CD4-positive, CD25-positive, alpha-beta regulatory T cell (primary cell): ENCODE results near the gene IL22RA2. TPM values are rescaled to one million over a fixed set of nuclear protein-coding genes. Genes with fewer than 3 reads are reported as not detected.

Experiments
- ATAC-seq, 2 donors: fragments of 150-1000 bp; cut with Tn5 transposase; one replicate each; pipeline ENCODE4 v1.10.0; 2021; ENCODE audit warnings: low read depth in 2 of 2, moderate number of reproducible peaks in 2 of 2, moderate library complexity in 1 of 2
- DNase-seq, 3 donors: peaks; one replicate each; pipeline versions ENCODE4 v3.0.0 to v3.0.0-alpha.2; 2012 to 2022; ENCODE audit warnings: mixed read lengths in 1 of 3
- H3K27ac ChIP-seq: one replicate; pipeline ENCODE4 v1.7.0; 2013; ENCODE audit warnings: mild to moderate bottlenecking, low read length; ENCODE audit not compliant: insufficient read depth, poor library complexity, severe bottlenecking
- H3K27me3 ChIP-seq: one replicate; pipeline ENCODE4 v1.7.0; 2013; ENCODE audit warnings: low read length; ENCODE audit not compliant: control insufficient read depth, insufficient read depth
- H3K36me3 ChIP-seq: one replicate; pipeline ENCODE4 v1.7.0; 2013; ENCODE audit warnings: mild to moderate bottlenecking, low read length, moderate library complexity; ENCODE audit not compliant: control insufficient read depth, insufficient read depth
- H3K4me1 ChIP-seq: 2 replicates; pipeline ENCODE4 v1.7.0; 2013; ENCODE audit warnings: mild to moderate bottlenecking, low read length; ENCODE audit not compliant: insufficient read depth, control insufficient read depth, poor library complexity, severe bottlenecking
- H3K4me3 ChIP-seq: one replicate; pipeline ENCODE4 v1.7.0; 2013; ENCODE audit warnings: low read depth, mild to moderate bottlenecking, low read length, moderate library complexity
- H3K9me3 ChIP-seq, 2 experiments: 1 replicate in 1 of 2; 2 replicates in 1 of 2; pipeline ENCODE4 v1.7.0; 2013; ENCODE audit warnings: low read length in 2 of 2, mild to moderate bottlenecking in 1 of 2, moderate library complexity in 1 of 2; ENCODE audit not compliant: control insufficient read depth in 2 of 2
- H3K27ac Mint-ChIP-seq, 3 donors: one replicate each; pipeline ENCODE4 v1.8.0; 2020 to 2022; ENCODE audit warnings: mild to moderate bottlenecking in 3 of 3, mixed read lengths in 3 of 3, moderate library complexity in 2 of 3
- H3K27me3 Mint-ChIP-seq: one replicate; pipeline ENCODE4 v1.8.0; 2022; ENCODE audit warnings: mild to moderate bottlenecking, mixed read lengths
- H3K36me3 Mint-ChIP-seq: one replicate; pipeline ENCODE4 v1.8.0; 2020; ENCODE audit warnings: mixed read lengths
- H3K4me1 Mint-ChIP-seq, 4 donors: one replicate each; pipeline ENCODE4 v1.8.0; 2020 to 2022; ENCODE audit warnings: mixed read lengths in 4 of 4, mild to moderate bottlenecking in 1 of 4
- H3K4me3 Mint-ChIP-seq, 4 donors: one replicate each; pipeline ENCODE4 v1.8.0; 2020 to 2022; ENCODE audit warnings: mild to moderate bottlenecking in 4 of 4, mixed read lengths in 4 of 4, moderate library complexity in 3 of 4
- H3K9me3 Mint-ChIP-seq, 7 donors: one replicate each; pipeline ENCODE4 v1.8.0; 2020 to 2022; ENCODE audit warnings: mixed read lengths in 7 of 7, mild to moderate bottlenecking in 3 of 7, moderate library complexity in 2 of 7
- polyA plus RNA-seq, 4 donors: library from polyadenylated mRNA; unstranded; fragments of 300-500 nt; fragmentation: Illumina TruSeq; gene quantifications; one replicate each; pipeline ENCODE4 v1.2.3, GENCODE V29; 2021
- total RNA-seq: library from RNA; stranded (reverse); gene quantifications from one replicate; pipeline ENCODE4 v1.2.3, GENCODE V29; 2022

IL22RA2 gene
- total and polyA plus RNA-seq, 5 donors from 2014 or later: not detected

DNA sequence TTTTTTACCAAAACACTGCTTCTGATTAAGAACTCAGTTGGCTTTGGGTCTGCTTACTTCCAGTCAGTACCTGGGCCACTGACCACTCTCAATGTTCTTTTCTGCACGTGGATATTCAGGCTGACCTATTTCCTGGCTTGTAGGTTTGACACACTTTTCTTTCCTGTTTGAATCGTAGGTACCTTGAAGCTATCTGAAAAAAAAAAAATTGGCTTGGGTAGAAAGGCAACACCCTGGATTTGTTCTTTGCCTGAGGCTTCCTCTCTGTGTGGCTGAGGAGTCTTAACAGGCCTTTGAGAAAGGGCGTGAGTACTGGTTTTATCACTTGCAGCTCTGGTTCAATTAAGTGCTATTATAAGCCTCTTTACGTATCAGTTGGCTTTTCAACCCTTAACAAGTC is 68.1 kb downstream of the IL22RA2 start:
- Mint-ChIP-seq H3K9me3 (peaks cover 0 to 6% (median 2%) of the 10 kb centered on the region in 7 donors), H3K4me3 (no peak overlapping the region), H3K27ac (no peak overlapping the region), H3K27me3 (peaks cover 22% of the 10 kb centered on the region), H3K36me3 (no peaks in the 10 kb centered on the region), H3K4me1 (peaks cover 0 to 5% (median 0%) of the 10 kb centered on the region in 4 donors)
- Histone ChIP-seq H3K27me3 (peaks cover 2% of the 10 kb centered on the region), H3K36me3 (no peaks in the 10 kb centered on the region), H3K4me3 (no peak overlapping the region), H3K4me1 (no peaks in the 10 kb centered on the region), H3K27ac (no peak overlapping the region), H3K9me3 (no peaks in the 10 kb centered on the region)
- no peak for DNase-seq
- ATAC-seq: no peak

DNA sequence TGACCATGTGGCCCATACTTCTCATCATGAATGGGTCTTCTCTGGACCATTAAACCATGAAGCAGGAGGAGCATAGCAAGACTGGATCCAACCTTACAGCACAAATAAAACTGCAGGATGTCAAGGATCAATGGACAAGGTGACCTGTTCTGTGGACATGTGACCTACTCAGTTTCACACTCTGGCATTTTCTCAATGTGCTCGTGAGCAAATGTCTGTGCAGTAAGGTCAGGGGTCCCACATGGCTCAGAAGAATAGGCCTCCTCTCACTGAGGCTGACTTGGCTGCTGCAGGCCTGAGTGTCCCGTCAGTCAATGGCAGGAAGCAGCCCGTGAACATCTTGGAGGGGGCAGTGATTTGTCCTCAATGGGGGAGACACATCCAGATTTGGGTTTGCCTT is 68.5 kb downstream of the IL22RA2 start:
- Histone ChIP-seq H3K27ac (no peak overlapping the region), H3K36me3 (no peaks in the 10 kb centered on the region), H3K4me1 (no peaks in the 10 kb centered on the region), H3K9me3 (no peaks in the 10 kb centered on the region), H3K4me3 (no peak overlapping the region), H3K27me3 (peaks cover 2% of the 10 kb centered on the region)
- Mint-ChIP-seq H3K4me3 (no peak overlapping the region), H3K36me3 (no peaks in the 10 kb centered on the region), H3K27ac (no peak overlapping the region), H3K4me1 (peaks cover 0 to 5% (median 0%) of the 10 kb centered on the region in 4 donors), H3K27me3 (peaks cover 22% of the 10 kb centered on the region), H3K9me3 (peaks cover 0 to 6% (median 2%) of the 10 kb centered on the region in 7 donors)
- no peak for DNase-seq
- ATAC-seq: no peak

DNA sequence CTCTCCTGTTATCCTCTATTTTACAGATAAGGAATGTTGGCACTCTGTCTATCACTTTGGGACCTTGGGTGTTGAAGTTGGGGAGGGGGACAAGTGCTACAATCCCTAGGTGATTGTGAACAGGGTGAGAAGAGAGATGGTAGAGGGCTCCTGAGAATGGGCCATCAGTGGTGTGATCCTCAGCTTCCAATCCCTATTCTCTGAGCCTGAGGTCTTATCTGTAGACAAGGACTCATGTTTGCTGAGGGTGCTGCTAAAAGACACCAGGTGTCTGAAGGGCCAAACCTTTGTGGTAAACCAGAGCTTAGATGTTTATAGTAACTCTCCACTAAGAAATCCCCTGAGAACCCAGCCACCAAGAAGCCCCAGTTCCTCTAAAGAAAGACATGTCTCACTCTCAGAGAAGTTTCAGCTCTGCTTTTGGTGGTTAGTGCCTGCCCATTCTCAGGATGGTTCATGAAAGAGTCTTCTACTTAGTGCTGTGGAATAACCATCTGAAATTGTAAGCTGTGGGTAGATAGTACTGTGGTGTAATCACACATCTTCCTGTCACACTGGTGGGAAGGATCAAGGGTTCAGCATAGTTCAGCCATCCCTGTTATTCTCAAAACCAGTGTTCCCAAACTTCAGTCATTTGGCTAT is 70.5 kb downstream of the IL22RA2 start:
- no peak overlapping the region for H3K27ac Mint-ChIP-seq
- peaks cover 19% of the 10 kb centered on the region for H3K27me3 Mint-ChIP-seq
- Histone ChIP-seq H3K4me1 (no peaks in the 10 kb centered on the region), H3K27me3 (peaks cover 2% of the 10 kb centered on the region), H3K27ac (no peak overlapping the region), H3K4me3 (no peak overlapping the region), H3K36me3 (no peaks in the 10 kb centered on the region), H3K9me3 (no peaks in the 10 kb centered on the region)
- no peak overlapping the region for H3K4me3 Mint-ChIP-seq
- H3K36me3 Mint-ChIP-seq: no peaks in the 10 kb centered on the region
- peak; percentile 55 to 59 for ATAC-seq
- peaks cover 0 to 5% (median 0%) of the 10 kb centered on the region in 4 donors for H3K4me1 Mint-ChIP-seq
- peaks cover 0 to 4% (median 0%) of the 10 kb centered on the region in 7 donors for H3K9me3 Mint-ChIP-seq
- no peak for DNase-seq

DNA sequence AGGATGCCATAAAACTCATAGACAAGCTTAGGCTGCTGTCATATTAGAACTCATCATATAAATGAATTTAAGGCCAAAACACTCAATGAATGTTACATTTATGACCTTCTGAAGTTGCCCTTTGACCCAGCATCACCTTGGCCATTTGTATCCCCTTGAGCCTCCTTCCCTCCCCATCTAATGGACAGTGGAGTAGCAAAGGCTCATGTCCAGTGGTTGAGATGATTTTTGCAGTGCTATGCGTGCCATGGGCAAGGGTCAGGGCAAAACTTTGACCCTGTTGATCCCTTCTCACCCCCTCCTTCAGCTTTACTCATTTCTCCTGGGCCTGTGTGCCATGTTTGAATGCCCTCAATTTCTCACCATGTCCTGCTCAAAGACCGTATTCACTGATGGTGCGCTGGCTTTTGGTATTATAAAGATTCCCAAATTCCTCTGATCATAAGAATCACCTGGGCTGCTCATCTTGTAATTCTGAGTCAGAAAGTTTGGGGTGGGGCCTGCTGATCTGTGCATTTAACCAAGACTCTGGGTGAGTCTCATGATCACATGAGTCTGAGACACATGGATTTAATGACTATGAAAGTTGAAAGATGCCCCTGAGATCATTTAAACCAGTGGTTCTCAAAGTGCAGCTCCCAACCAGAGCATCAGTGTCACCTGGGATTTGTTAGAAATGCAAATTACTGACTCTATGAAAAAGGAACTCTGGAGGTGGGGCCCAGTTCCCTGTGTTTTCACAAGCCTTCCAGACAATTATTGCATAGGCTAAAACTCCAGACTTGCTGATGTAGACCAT is 71.2 kb downstream of the IL22RA2 start:
- no peak overlapping the region for H3K27ac ChIP-seq
- DNase-seq (no peak), ATAC-seq (peak; percentile 32 to 36)
- H3K36me3 Mint-ChIP-seq: no peaks in the 10 kb centered on the region
- peaks cover 19% of the 10 kb centered on the region for H3K27me3 Mint-ChIP-seq
- peaks cover 0 to 5% (median 0%) of the 10 kb centered on the region in 4 donors for H3K4me1 Mint-ChIP-seq
- H3K27ac Mint-ChIP-seq: no peak overlapping the region
- peaks cover 0 to 4% (median 0%) of the 10 kb centered on the region in 7 donors for H3K9me3 Mint-ChIP-seq
- H3K9me3 ChIP-seq: no peaks in the 10 kb centered on the region
- H3K27me3 ChIP-seq: peaks cover 2% of the 10 kb centered on the region
- H3K4me3 Mint-ChIP-seq: no peak overlapping the region
- H3K4me1 ChIP-seq: no peaks in the 10 kb centered on the region
- H3K4me3 ChIP-seq: no peak overlapping the region
- no peaks in the 10 kb centered on the region for H3K36me3 ChIP-seq

DNA sequence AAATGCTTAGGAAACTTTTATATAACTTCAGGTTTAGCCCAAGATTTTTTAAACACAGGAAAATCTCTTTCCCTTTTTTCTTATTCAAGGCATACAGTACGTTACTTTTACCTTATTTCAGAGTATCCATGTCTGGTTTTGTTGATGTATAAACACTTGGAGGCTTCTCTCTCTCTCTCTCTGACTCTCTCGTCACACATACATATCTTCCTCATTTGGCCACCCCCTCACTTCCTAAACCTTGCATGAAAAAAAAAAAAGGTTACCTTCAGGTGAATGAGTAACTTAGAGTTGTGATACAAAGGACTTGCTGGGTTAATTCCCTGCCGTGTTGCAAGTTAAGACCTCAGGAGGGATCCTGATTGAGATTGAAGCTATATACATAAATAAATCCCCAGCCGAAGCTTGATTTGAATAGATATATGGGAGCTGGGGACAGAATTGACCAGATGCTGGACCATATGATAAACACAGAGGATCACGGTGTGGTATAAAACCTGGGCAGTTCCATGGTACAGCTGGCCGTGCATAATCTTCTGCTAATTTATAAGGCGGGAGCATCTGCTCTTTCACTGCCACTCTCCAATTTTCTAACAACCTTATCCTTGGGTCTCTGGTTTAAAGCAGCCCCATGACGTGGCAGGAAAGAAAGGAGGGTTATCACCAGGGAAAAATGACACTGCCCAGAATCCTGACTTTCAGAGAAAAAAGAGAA is 73.6 kb downstream of the IL22RA2 start:
- no peak overlapping the region for H3K4me3 Mint-ChIP-seq
- peaks cover 9% of the 10 kb centered on the region for H3K27me3 Mint-ChIP-seq
- Histone ChIP-seq H3K36me3 (no peaks in the 10 kb centered on the region), H3K4me1 (no peaks in the 10 kb centered on the region), H3K4me3 (no peak overlapping the region), H3K27ac (no peak overlapping the region), H3K27me3 (peaks cover 2% of the 10 kb centered on the region), H3K9me3 (no peaks in the 10 kb centered on the region)
- no peak for ATAC-seq
- no peak overlapping the region for H3K27ac Mint-ChIP-seq
- H3K4me1 Mint-ChIP-seq: no peaks in the 10 kb centered on the region
- H3K36me3 Mint-ChIP-seq: no peaks in the 10 kb centered on the region
- no peak for DNase-seq
- peaks cover 0 to 4% (median 0%) of the 10 kb centered on the region in 7 donors for H3K9me3 Mint-ChIP-seq

DNA sequence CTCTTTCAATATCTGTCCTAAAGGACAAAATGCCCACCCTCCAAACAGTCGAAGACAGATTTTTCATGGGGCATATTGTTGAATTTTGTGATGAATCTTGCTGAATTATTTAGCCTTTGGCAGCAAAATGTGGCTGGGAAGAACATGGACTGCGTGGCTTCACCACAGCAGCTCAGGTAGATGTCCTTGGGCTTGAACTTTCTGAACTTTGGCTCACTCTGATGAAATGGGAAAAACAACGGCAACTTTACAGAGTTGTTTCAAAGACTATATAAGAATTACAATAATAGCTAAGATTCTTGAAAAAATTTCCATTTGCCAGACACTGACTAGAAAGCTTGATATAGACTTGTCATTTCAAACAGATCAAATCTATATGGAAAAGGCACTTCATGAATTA is 75.9 kb downstream of the IL22RA2 start:
- DNase-seq (no peak), ATAC-seq (no peak)
- Histone ChIP-seq H3K4me1 (no peaks in the 10 kb centered on the region), H3K36me3 (no peaks in the 10 kb centered on the region), H3K27ac (no peak overlapping the region), H3K27me3 (peaks cover 2% of the 10 kb centered on the region), H3K9me3 (no peaks in the 10 kb centered on the region), H3K4me3 (no peak overlapping the region)
- no peaks in the 10 kb centered on the region for H3K36me3 Mint-ChIP-seq
- no peak overlapping the region for H3K27ac Mint-ChIP-seq
- H3K9me3 Mint-ChIP-seq: no peaks in the 10 kb centered on the region
- no peaks in the 10 kb centered on the region for H3K4me1 Mint-ChIP-seq
- peaks cover 4% of the 10 kb centered on the region for H3K27me3 Mint-ChIP-seq
- H3K4me3 Mint-ChIP-seq: no peak overlapping the region

DNA sequence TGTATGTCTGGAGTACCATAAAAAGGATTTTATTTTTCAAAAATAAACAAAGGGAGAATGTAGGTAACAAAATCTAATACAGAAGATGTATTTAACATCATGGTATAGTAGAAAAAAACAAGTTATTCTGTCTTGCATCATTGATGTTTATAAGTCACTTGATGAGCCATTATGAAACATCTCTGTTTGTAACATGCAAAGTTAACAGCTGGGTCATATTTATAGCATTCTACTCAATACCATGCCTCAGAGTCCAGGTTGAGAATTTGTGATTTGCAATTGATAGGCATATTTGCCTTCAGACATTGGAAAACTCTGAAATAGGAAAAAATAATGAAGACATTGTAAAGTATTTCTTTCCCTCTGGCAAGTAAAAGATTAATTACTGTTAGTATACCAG is 76.4 kb downstream of the IL22RA2 start:
- no peak overlapping the region for H3K27ac ChIP-seq
- H3K4me3 ChIP-seq: no peak overlapping the region
- H3K4me1 Mint-ChIP-seq: no peaks in the 10 kb centered on the region
- peaks cover 4% of the 10 kb centered on the region for H3K27me3 Mint-ChIP-seq
- no peak for DNase-seq
- H3K9me3 ChIP-seq: no peaks in the 10 kb centered on the region
- H3K27ac Mint-ChIP-seq: no peak overlapping the region
- peaks cover 2% of the 10 kb centered on the region for H3K27me3 ChIP-seq
- H3K36me3 ChIP-seq: no peaks in the 10 kb centered on the region
- H3K4me3 Mint-ChIP-seq: no peak overlapping the region
- no peak for ATAC-seq
- no peaks in the 10 kb centered on the region for H3K4me1 ChIP-seq
- no peaks in the 10 kb centered on the region for H3K9me3 Mint-ChIP-seq
- H3K36me3 Mint-ChIP-seq: no peaks in the 10 kb centered on the region
